HepG2 (cell line): ENCODE results near the gene SLC25A47. TPM values are rescaled to one million over a fixed set of nuclear protein-coding genes. Genes with fewer than 3 reads are reported as not detected.

Experiments used
- ARNT ChIP-seq: fragments of 450-650 bp; IDR thresholded peaks from 2 replicates; pipeline ENCODE4 v1.6.1; 2017
- ESRRA ChIP-seq: sonication (generic); formaldehyde crosslinking; IDR thresholded peaks from 2 replicates; pipeline ENCODE4 v1.5.1; 2020; ENCODE audit warnings: mild to moderate bottlenecking, low read depth, missing genetic modification reagents
- MTA1 ChIP-seq: sonication (generic); formaldehyde crosslinking; IDR thresholded peaks from 2 replicates; pipeline ENCODE4 v1.4.0; 2020; ENCODE audit warnings: missing genetic modification reagents, mild to moderate bottlenecking, borderline replicate concordance
- NPAS2 ChIP-seq: sonication (generic); formaldehyde crosslinking; IDR thresholded peaks from 2 replicates; pipeline ENCODE4 v1.8.0; 2022; ENCODE audit warnings: mild to moderate bottlenecking, missing genetic modification reagents, borderline replicate concordance
- NRL ChIP-seq: sonication (generic); formaldehyde crosslinking; IDR thresholded peaks from 2 replicates; pipeline ENCODE4 v1.5.0; 2020; ENCODE audit warnings: missing genetic modification reagents, mild to moderate bottlenecking, moderate library complexity, borderline replicate concordance
- PAX8 ChIP-seq: sonication (generic); formaldehyde crosslinking; IDR thresholded peaks from 2 replicates; pipeline ENCODE4 v1.8.0; 2022; ENCODE audit warnings: mild to moderate bottlenecking, missing genetic modification reagents, borderline replicate concordance
- POLR2AphosphoS2 ChIP-seq: IDR thresholded peaks from 2 replicates; pipeline ENCODE4 v1.6.1; 2011; ENCODE audit warnings: low read depth, low read length, improper control_type of control experiment
- RCOR2 ChIP-seq: IDR thresholded peaks from 2 replicates; pipeline ENCODE4 v1.6.1; 2016; ENCODE audit warnings: missing biosample characterization, missing genetic modification reagents
- SAP130 ChIP-seq: IDR thresholded peaks from 2 replicates; pipeline ENCODE4 v1.6.1; 2016; ENCODE audit warnings: low read depth
- SP4 ChIP-seq: sonication (generic); formaldehyde crosslinking; IDR thresholded peaks from 2 replicates; pipeline ENCODE4 v1.8.1; 2023; ENCODE audit warnings: mild to moderate bottlenecking, missing genetic modification reagents
- SRSF1 ChIP-seq: fragments of 200-400 bp; formaldehyde crosslinking; optimal IDR thresholded peaks from 2 replicates; pipeline ENCODE3; 2017; ENCODE audit warnings: mild to moderate bottlenecking, low read depth, low read length, moderate library complexity
- SUZ12 ChIP-seq: fragments of 150-350 bp; IDR thresholded peaks from 2 replicates; pipeline ENCODE4 v1.6.1; 2014; ENCODE audit warnings: low read depth, low read length
- TCF12 ChIP-seq, 2 experiments: fragments of 450-650 bp in 1 of 2; sonication (generic) in 1 of 2; formaldehyde crosslinking in 1 of 2; IDR thresholded peaks; 2 replicates each; pipeline versions ENCODE4 v1.6.1 to v1.8.0; 2017 to 2022; ENCODE audit warnings: antibody characterized with exemption in 1 of 2, mild to moderate bottlenecking in 1 of 2, missing genetic modification reagents in 1 of 2, moderate library complexity in 1 of 2
- ZFP90 ChIP-seq: sonication (generic); formaldehyde crosslinking; IDR thresholded peaks from 2 replicates; pipeline ENCODE4 v1.8.0; 2022; ENCODE audit warnings: missing genetic modification reagents, mild to moderate bottlenecking, inconsistent platforms, borderline replicate concordance
- ZNF251 ChIP-seq: sonication (generic); formaldehyde crosslinking; IDR thresholded peaks from 2 replicates; pipeline ENCODE4 v1.9.0; 2021; ENCODE audit warnings: mild to moderate bottlenecking, missing genetic modification reagents
- ZNF296 ChIP-seq: sonication (generic); formaldehyde crosslinking; conservative IDR thresholded peaks from 2 replicates; pipeline ENCODE4 v1.5.0; 2020; ENCODE audit warnings: mild to moderate bottlenecking, missing genetic modification reagents
- polyA plus RNA-seq, 8 experiments: library from polyadenylated mRNA; depleted of rRNA in 3 of 8; stranded (reverse) in 7 of 8; unstranded in 1 of 8; fragments of >200 nt; fragmentation: Illumina TruSeq in 4 of 8; extraction: Trizol in 4 of 8; gene quantifications; 2 replicates each; pipeline versions ENCODE4 v1.2.1 to v1.2.3, GENCODE V29; 2011 to 2016; ENCODE audit warnings: low read depth in 4 of 8, missing spikeins in 1 of 8, mixed read lengths in 1 of 8; ENCODE audit not compliant: insufficient read depth in 1 of 8
- total RNA-seq, 5 experiments: library from RNA; depleted of rRNA; stranded (reverse); fragments of >200 nt; fragmentation: Illumina TruSeq; extraction: Trizol; gene quantifications; 2 replicates each; pipeline ENCODE4 v1.2.3, GENCODE V29; 2016; ENCODE audit warnings: low read depth in 1 of 5
- TF ChIP-seq, protein P1 (sequence below): sonication (generic); formaldehyde crosslinking; IDR thresholded peaks from 2 replicates; pipeline ENCODE4 v1.5.0; 2020; ENCODE audit warnings: mild to moderate bottlenecking, missing genetic modification reagents
- TF ChIP-seq, protein P2 (sequence below): sonication (generic); formaldehyde crosslinking; IDR thresholded peaks from 2 replicates; pipeline ENCODE4 v1.5.1; 2020; ENCODE audit warnings: missing genetic modification reagents, mild to moderate bottlenecking, borderline replicate concordance
- TF ChIP-seq, protein P3 (sequence below): sonication (generic); formaldehyde crosslinking; IDR thresholded peaks from 2 replicates; pipeline ENCODE4 v1.4.0; 2020; ENCODE audit warnings: missing genetic modification reagents
- TF ChIP-seq, protein P4 (sequence below): sonication (generic); formaldehyde crosslinking; IDR thresholded peaks from 2 replicates; pipeline ENCODE4 v1.8.0; 2022; ENCODE audit warnings: missing genetic modification reagents, low read depth, mild to moderate bottlenecking, borderline replicate concordance
- TF ChIP-seq, protein P5 (sequence below): sonication (generic); formaldehyde crosslinking; IDR thresholded peaks from 2 replicates; pipeline ENCODE4 v1.8.1; 2022; ENCODE audit warnings: mild to moderate bottlenecking, missing genetic modification reagents

Gene SLC25A47
- total and polyA plus RNA-seq, 2 of the 13 experiments (the other 11 are each of a cell fraction or from before 2014, with no cell fraction given), result 1.0 to 1.7 TPM

DNA sequence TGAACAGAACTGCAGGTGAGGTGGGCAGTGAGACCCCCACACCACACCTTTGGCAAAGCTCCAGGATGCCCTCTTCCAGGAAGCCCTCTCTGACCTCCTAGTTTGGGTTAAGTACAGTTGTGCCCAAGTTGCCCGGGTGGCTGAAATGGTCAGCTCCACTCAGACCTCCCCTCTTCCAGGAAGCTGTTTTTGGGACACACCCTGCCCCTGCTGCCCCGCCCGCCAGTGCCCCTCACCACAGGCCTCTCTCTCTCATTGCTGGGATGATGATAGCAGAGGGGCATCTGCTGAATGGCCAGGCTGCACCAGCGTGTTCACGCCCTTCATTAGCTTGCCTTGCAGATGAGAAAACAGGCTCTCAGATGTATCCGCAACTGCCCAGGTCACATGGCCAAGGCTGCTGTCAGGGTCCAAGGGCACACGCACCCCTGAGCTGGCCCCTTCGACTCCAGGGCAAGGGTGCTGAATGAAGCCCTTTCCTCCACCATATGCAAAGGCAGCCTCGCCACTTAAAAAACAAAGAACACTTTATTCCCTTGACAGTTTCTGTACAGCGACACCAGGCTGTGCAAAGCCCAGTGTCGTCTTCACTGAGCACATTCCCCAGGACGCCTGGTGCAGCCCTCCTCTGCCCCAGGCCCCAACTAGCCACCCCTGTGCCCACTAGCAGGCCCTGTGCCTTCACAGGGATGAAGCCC lies 32.4 kb upstream of the SLC25A47 start (continued):
- TF ChIP-seq RCOR2 (peak; percentile 65), SAP130 (CRISPR knock-in tag) (peak; percentile 88), ZNF251 (no peak), ARNT (no peak), ESRRA (CRISPR knock-in tag) (peak; percentile 84), NRL (CRISPR knock-in tag) (no peak; the same call in none of the 2 replicates), SUZ12 (no peak), SP4 (CRISPR knock-in tag) (peak; percentile 48; the same call in 1 of the 2 replicates), MTA1 (CRISPR knock-in tag) (peak; percentile 94), NPAS2 (CRISPR knock-in tag) (no peak), TCF12 (IDR thresholded peaks at IDR 0.05) (no peak), TCF12 (CRISPR knock-in tag; IDR thresholded peaks at IDR 0.05) (no peak), POLR2AphosphoS2 (no peak), ZFP90 (0 out of 2 replicates have a peak, but pooled peaks have one; percentile 60), SRSF1 (no peak), PAX8 (CRISPR knock-in tag) (no peak), ZNF296 (no peak)
- TF ChIP-seq, protein P1, sequence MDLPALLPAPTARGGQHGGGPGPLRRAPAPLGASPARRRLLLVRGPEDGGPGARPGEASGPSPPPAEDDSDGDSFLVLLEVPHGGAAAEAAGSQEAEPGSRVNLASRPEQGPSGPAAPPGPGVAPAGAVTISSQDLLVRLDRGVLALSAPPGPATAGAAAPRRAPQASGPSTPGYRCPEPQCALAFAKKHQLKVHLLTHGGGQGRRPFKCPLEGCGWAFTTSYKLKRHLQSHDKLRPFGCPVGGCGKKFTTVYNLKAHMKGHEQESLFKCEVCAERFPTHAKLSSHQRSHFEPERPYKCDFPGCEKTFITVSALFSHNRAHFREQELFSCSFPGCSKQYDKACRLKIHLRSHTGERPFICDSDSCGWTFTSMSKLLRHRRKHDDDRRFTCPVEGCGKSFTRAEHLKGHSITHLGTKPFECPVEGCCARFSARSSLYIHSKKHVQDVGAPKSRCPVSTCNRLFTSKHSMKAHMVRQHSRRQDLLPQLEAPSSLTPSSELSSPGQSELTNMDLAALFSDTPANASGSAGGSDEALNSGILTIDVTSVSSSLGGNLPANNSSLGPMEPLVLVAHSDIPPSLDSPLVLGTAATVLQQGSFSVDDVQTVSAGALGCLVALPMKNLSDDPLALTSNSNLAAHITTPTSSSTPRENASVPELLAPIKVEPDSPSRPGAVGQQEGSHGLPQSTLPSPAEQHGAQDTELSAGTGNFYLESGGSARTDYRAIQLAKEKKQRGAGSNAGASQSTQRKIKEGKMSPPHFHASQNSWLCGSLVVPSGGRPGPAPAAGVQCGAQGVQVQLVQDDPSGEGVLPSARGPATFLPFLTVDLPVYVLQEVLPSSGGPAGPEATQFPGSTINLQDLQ (CRISPR knock-in tag), result no peak
- TF ChIP-seq, protein P2, sequence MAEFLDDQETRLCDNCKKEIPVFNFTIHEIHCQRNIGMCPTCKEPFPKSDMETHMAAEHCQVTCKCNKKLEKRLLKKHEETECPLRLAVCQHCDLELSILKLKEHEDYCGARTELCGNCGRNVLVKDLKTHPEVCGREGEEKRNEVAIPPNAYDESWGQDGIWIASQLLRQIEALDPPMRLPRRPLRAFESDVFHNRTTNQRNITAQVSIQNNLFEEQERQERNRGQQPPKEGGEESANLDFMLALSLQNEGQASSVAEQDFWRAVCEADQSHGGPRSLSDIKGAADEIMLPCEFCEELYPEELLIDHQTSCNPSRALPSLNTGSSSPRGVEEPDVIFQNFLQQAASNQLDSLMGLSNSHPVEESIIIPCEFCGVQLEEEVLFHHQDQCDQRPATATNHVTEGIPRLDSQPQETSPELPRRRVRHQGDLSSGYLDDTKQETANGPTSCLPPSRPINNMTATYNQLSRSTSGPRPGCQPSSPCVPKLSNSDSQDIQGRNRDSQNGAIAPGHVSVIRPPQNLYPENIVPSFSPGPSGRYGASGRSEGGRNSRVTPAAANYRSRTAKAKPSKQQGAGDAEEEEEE (CRISPR knock-in tag), result no peak
- TF ChIP-seq, protein P3, sequence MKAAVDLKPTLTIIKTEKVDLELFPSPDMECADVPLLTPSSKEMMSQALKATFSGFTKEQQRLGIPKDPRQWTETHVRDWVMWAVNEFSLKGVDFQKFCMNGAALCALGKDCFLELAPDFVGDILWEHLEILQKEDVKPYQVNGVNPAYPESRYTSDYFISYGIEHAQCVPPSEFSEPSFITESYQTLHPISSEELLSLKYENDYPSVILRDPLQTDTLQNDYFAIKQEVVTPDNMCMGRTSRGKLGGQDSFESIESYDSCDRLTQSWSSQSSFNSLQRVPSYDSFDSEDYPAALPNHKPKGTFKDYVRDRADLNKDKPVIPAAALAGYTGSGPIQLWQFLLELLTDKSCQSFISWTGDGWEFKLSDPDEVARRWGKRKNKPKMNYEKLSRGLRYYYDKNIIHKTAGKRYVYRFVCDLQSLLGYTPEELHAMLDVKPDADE (CRISPR knock-in tag), result no peak
- TF ChIP-seq, protein P4, sequence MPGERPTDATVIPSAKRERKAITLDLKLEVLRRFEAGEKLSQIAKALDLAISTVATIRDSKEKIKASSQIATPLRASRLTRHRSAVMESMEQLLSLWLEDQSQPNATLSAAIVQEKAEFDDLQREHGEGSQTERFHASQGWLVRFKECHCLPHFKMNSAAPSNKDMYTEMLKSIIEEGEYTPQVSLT (CRISPR knock-in tag), result no peak
- TF ChIP-seq, protein P5, sequence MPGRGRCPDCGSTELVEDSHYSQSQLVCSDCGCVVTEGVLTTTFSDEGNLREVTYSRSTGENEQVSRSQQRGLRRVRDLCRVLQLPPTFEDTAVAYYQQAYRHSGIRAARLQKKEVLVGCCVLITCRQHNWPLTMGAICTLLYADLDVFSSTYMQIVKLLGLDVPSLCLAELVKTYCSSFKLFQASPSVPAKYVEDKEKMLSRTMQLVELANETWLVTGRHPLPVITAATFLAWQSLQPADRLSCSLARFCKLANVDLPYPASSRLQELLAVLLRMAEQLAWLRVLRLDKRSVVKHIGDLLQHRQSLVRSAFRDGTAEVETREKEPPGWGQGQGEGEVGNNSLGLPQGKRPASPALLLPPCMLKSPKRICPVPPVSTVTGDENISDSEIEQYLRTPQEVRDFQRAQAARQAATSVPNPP (CRISPR knock-in tag), result no peak
